HG03457 (cell line): ENCODE results near the gene KCNF1.

Experiments
- ATAC-seq: cut with Tn5 transposase; IDR thresholded peaks from one replicate; pipeline ENCODE4 v1.9.1; 2021; ENCODE audit warnings: moderate number of reproducible peaks; ENCODE audit not compliant: unreplicated experiment

KCNF1 gene

DNA sequence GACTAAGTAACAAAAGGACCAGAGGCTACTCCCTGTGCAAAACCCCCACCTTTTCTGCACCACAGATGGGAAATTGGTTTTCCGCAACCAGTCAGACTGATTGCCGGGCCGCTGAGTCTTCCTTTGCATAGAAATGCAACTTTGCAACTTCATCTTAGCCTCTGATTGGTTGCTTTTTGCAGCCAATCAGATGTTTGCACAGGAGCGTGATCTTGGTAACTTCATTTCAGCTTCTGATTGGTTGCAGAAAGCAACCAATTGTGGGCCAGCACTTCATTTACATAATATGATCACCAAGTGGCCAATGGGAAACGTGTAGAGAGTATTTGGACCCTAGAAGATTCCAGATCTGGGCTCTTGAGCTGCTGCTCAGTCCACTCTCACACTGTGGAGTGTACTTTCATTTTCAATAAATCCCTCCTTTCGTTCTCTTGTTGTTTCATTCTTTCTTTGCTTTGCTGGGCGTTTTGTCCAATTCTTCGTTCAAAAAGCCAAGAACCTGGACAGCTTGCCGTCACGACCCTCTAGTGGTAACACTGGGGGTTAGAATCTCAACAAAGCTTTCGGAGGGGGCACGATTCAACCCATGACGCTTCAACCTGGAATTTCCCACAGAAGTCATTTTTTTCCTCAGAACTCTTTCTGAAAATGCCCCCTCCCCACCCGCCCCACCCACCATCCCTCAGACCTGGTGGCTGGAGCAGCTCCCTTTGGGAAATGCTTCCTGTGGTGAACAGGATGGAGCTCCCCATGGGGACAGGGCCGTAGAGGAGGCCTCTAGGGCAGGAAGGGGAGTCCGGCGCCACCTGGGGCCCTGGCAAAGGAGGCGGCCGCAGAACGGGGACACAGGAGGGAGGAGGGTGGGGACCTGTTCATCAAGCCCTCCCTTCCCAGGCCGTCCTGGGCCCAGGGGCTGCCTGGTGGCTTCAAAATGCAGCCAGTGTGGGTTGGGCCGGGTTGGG lies 31.8 kb upstream of the KCNF1 start:
- no peak for ATAC-seq

DNA sequence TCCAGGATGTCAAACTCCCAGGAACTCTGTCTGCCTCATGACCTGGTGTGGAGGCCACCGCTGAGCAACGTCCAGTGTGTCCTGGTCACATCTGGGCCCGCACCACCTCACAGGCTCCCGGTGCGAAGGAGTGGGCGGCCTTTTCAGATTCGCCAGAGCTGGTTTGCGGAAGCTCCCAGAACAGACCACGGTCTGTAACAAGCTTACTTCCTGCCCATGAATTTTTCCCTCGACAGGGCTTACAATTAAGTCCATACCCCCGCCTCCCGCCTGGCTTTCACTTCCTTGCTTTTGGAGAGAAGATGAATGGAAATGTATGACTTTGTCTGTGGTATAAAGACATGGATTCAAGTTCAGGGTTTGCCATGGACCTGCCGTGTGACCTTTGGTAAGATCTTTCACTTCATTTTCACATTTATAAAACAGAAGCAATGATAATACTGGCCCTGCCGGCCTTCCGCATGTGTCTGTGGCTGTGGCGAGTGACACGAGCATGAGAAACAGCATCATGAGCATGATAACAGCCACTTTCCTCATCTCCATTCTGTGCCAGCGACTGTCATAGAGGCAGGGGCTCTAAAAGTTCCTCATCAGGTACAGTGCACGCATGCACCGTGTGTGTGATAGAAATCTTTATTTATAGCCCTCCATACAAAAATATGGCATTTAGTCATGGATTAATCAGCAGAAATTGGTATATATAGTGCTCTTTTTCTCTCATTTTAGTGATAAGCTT lies 31.0 kb upstream of the KCNF1 start:
- ATAC-seq, result no peak

DNA sequence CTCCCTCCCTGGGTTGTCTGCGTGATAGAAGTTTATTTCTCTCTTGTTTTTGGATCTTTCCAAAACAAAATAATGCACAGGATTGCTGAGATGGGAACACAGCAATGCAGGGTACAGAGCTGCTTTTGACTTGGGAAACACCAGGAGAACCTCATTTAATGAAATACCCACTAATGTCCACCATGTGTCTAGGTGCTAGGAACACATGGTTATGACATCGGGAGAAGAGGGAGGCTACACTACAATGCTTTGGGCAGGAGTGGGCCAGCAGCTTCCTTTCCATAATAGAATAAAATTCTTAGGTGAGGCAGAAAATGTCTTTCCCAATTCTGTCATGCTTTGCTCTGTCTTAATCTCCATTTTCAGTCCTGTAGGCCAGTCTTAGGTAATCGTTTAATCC lies 29.2 kb upstream of the KCNF1 start:
- ATAC-seq, result no peak

DNA sequence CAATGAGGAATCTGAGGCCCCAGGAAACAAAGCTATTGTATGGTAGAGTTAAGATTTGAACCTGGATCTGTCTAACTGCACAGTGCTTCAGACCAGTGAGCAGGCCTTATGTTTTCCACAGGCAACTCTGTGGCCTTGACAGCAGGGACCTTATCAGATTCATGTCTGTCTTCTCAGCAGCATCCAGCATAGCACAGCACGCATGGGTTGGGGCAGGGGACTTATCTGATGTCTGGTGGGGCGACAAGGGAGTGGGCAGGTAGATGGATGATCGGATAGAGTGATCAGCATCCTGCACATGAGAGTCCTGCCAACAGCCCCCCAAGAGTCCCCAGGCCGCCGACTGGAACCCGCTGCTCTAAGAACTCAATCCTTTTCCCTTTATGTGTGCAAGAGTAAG lies 28.7 kb upstream of the KCNF1 start:
- no peak for ATAC-seq

DNA sequence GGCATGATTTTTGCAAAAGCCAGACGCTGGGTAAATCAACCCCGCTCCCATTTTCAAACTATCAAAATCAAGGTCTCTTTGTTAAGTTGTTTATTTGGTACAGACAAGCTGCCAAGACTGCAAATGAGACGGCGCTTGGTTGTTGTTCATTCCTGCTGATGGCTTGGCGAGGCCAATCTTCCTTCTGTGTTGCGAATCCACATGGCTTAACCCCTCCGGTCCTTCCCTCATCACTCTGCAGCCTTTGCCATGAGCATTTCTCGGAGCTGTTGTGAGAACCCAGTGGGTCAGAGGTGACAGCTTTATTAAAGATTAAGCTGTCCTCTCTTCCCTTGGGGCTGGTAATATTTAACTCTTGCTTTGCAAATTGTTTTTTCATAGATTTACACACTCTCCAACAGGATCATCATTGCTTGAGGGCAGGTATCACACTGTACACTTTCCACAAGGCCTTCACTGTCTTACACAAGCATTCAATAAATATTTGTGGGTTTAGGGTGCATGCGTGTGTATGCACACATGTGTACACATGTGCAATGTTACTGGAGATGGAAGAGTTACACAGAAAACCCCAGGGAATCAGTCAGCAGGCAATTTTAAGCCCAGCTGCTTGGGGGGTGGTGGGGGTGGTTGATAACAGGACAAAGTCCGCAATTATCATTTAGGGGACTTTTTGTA lies 27.8 kb upstream of the KCNF1 start:
- ATAC-seq, result no peak

DNA sequence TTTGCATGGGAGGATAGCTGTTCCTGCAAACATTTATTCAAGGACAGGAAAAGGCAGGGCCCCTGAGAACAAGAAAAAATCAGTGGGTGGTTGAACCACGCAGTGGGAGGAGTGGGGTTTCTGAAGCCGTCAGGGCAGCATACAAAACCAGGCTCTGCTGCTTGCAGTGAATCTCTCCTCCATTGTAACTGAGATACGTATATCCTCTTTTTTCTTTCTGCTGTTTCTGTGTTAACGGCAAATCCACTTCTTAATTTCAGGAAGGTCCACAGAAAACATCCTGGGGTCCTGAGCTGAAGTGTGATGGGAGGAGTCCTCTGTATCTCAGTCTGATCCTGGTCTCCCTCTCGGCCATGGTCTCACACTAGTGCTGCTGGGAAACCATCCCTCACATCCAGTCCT lies 27.2 kb upstream of the KCNF1 start:
- no peak for ATAC-seq

DNA sequence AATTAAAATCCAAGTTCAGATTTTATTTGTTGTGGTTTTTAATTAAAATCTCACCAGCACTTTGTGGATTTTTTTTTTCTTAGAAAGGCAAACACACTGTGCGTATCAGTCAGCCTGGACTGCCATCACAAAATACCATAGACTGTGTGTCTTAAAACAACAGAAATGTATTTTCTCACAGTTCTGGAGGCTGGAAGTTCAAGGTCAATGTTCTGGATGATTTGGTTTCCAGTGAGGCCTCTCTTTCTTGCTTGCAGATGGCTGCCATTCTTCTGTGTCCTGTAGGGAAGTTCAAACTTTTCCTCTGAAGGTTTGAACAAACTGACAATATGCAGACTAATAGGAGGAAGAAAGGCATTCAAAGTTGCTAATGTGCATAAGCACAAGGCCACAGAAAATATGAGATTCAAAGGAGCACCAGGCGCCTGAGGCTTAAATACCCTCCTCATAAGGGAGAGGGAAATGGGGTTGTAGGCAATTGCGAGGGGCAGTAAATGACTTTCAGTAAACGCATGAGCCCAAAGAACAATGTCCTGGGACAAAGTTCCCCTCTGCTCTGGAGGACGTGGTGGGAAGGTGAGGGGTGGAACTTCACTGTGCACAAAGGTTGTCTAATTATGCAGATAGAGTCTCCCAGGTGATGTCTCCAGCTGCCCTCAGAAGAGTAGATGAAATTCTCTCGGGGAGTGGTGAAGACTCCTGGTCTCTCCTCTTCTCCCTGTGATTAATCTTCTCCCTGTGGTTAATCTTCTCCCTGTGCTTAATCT lies 26.5 kb upstream of the KCNF1 start:
- no peak for ATAC-seq

DNA sequence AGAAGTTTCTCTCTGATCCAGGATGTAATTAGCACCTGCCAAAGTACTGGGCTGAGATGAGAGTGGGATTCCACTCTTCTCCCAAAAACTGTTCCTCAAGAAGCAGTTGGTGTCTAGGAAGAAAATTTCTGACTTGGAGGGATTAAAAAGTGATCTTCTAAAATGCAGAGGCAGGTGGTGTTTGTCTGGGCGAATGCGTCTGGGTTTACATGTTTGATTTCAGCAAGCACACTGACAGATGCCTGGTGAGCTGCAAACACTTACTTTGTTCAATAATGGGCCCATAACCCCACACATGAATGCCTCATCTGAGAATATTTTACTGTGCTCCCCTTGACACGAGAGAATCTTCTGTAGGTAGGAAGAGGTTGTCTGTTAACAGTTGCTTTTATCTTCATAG lies 24.3 kb upstream of the KCNF1 start:
- ATAC-seq, result no peak

DNA sequence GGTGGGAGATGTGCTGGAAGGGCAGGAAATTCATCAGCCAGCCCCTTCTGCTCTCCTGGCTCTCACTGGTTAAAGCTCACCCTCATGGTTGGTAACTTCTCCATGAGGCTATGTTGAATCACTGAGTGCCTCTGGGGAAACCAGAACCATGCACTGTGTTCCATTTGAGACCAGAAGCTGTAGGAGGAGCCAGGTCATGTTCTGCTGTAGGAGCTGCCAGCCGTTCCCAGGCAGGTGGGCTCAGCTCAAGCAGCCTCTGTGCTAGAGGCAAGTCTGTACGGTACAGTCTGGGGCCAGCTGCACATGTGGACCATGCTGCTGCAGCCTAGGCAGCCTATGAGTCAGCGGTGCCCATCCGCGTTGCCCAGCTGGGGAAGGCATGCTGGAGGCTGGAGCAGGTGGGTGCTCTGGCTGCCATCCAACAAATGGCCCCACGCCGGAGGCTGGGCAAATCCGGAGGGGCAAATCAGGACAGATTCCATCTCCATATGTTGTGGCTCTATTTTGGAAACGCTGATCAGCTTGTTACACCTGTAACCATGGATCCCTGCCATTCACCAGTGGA lies 22.0 kb upstream of the KCNF1 start:
- ATAC-seq, result no peak

DNA sequence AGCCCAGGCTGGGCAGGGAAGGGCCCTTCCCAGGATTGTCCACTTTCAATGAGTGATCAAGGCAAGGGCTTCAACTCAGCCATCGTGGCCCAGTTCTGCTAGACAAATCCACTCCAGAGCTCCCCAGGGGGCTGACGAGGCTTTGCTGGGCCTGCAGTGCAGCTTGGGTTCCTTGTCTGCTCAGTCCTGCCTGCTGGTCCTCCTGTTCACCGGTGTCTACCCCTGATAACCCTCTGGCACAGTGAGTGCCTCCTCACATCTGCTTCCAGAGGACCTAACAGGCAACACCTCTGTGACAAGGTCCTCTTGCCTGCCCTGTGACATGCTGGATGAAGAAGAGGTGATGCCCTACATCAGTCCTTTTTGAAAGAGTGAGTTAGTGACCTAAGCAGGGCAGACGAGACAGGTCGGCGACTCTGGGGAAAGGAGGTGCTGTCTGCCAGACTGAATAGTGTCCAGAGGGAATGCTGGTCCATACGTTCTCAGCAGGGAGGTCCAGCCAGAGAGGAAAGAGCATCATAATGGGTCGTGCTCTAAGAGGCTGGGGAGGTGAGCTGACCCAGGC lies 20.9 kb upstream of the KCNF1 start:
- ATAC-seq, result no peak

DNA sequence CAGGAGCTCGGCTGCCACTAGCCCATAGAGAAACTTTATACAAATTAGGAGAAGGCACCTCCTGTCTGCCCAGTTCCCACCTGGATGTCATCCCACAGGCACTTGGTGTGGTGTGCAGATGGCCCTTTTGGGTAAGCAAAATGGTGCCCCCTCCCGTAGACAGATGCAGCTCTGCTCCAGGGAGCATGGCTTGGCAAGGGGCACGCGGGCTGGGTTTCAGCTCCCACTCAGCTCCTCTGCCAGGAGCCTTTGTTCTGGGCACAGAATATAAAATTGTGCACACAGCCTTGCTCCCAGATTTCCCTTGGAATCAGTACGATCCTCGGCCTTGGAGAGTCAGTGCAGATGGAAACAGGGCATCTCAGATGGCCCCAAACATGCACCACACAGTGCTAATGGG lies 20.3 kb upstream of the KCNF1 start:
- no peak for ATAC-seq

DNA sequence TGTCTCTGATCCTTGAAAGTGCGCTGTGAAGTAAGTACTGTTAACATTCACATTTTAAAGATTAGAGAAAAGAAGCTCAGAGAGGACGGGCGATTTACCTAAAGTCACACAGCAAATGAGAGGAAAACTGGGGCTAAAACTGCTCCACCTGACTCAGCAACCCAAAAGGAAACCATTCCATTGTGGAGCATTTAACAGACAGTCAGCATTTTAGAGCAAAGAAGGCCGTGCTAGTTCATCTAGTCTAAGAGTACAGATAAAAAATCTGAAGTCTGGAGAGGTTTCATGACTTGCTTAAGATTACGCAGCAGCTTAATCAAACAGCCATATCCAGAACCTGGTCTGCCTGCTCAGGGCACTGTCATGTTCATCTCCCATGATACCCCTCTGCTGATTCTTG lies 19.9 kb upstream of the KCNF1 start:
- no peak for ATAC-seq

DNA sequence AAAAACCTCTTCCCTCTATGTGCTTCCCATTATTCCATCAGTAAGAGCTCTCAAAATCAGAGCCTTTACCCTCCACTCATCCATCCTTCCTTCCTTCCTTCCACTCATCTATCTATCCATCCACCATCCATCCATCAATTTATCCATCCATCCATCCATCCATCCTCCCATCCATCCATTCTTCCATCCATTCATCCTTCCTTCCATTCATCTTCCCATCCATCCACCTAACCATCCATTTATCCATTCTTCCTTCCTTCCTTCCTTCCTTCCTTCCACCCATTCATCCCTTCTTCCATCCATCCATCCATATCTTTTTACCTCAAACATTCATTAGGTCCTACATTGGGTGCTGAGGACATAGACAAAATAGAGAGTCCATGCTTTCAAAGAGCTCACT lies 19.4 kb upstream of the KCNF1 start:
- ATAC-seq, result no peak

DNA sequence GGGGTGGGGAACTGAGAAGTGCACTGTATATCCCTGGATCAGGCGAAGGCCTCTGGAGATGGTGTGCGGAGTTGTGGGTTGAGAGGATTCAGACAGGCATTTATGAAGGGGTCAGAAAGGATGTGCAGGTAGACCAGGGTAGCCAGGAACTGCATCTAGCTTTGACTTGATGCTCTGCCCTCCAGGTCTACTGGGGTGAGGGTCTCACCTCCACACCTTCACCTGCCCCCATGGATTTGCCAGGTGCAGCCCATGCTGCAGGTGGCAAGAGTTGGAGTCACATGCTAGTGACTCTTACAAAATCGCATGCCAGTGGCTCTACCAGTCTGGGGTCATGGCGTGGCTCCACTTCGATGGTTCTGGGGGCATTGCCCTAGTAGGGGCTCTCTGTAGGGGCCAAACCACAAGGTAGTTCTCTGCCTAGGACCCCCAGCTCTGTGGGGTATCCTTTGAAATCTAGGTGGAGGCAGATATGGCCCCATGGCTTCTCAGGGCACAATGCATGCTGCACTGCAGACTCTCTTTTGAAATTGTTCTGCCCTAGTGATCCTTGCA lies 18.9 kb upstream of the KCNF1 start:
- ATAC-seq, result no peak

DNA sequence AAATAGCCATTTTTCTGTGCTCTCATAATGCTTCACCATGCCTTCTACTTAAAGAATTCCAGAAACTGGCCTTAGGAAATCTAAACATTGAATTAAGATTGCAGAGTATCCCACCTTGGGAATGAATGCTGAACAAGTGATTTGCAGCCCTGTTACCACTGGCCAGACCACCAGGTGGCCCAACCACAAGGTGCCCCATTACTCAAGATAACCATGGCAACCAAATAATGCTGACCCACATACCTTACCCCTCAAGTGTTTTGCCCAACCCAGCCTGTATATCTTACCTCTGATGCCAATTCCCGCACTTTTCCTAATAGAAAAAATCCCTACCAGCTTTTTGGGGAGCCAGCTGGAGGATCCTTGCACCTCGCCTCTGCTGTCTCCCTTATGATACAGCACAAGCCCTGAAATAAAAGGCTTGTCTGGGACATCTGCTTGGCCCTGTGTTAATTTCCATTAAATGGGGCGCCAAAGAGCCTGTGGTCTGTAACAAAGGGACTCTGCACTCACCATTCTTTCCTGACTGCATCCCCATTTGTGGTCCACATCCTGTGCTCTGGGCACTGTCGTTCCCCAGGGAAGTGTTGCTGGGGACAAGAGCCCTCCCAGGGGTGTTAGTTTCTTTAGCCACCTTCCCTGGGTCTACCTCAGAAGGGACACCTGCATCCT lies 17.3 kb upstream of the KCNF1 start:
- no peak for ATAC-seq

DNA sequence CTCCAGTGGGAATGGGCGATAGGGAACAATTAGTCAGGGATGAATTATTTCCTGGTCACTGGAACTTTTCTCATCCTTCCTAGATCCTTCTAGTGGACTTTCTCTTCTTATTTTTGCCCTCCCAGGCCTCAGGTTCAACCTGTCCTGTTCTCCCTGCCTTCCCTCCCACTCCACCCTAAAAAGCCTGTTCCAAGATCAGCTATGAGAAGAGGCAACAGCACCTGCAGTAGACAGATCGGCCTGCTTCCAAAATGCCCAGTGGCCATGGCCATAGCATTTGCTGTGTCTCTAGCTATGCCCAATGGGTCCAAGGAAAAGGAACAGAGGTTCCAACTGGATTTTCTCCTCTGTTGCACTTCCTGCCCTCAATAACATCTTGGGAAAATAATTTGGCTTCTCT lies 16.5 kb upstream of the KCNF1 start:
- no peak for ATAC-seq

DNA sequence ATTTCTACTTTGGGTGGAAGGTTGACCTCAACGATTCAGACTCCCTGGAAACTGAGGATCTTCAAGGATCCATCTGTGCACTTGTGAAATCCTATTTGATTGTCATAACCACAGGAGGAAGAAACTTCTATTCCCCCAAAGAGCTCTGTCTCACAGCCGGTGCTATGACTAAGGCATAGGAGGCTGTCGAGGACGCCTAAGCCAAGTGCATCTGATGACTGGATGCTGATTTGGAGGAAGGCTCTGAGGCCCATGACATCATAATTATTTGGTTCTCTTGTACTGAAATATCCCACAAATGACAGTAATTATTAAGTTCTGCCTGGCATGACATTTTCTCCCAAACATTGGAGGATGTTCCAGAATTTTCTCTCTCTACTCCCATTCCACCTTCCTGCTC lies 13.8 kb upstream of the KCNF1 start:
- ATAC-seq, result no peak

DNA sequence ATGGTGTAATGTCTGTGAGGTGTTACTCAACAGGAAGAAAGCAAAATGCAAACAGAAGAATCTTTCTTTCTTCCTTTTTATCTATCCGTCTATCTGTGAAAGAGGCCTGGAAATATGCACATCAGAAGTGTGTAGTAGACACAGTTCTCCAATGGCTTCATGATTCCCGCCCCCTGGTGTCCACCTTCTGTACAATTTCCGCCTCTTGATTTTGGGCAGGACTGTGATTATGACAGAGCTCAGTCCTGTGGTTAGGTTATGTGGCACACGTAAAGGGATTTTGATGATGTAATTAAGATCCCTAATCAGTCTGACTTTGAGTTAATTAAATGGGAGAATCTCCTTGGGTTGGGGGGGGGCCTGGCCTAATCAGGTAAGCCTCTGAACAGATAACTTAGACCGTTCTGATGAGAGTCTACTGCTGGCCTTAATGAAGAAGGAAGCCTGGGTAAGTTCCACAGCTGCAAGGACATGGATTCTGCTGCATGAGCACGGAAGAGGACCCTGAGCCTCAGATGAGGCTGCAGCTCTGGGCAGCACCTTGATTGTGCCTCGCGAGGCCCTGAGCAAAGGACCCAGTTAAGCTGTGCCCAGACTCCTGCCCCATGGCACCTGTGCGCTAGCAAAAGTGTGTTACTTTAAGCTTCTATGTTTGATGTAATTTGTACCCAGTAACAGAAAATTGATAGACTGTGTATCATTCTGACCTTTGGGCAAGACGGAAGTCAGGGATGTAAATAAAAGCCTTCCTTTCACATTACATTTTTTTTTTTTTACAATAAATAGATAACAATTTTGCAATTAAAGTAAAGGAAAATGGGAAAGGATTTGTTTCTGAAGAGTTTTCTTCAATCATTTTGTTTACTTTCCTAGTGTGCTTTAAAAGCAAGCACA lies 11.3 kb upstream of the KCNF1 start:
- no peak for ATAC-seq
